H7 (cell line): ENCODE data around the gene AK9. TPM values are rescaled to one million over a fixed set of nuclear protein-coding genes. Genes with fewer than 3 reads are reported as not detected.

ENCODE experiments used
- DNase-seq: peaks from one replicate; pipeline ENCODE4 v3.0.0; 2012
- H3K27me3 ChIP-seq: 2 replicates; pipeline ENCODE4 v1.6.0; 2011; ENCODE audit warnings: mild to moderate bottlenecking, low read length; ENCODE audit not compliant: control insufficient read depth, insufficient read depth
- H3K36me3 ChIP-seq: replicated peaks from 2 replicates; pipeline ENCODE4 v1.5.1; 2011; ENCODE audit warnings: low read length; ENCODE audit not compliant: control insufficient read depth, insufficient read depth
- H3K4me3 ChIP-seq: 2 replicates; pipeline ENCODE4 v1.5.1; 2011; ENCODE audit warnings: low read depth, mild to moderate bottlenecking, control low read depth, low read length, moderate library complexity; ENCODE audit not compliant: insufficient read depth
- total RNA-seq: library from RNA; depleted of rRNA; stranded (reverse); fragments of >200 nt; shearing (Covaris generic); gene quantifications from 2 replicates; pipeline ENCODE4 v1.2.3, GENCODE V29; 2014

Gene AK9
- total RNA-seq, 1 experiment from 2014 or later = 1.2 TPM

DNA sequence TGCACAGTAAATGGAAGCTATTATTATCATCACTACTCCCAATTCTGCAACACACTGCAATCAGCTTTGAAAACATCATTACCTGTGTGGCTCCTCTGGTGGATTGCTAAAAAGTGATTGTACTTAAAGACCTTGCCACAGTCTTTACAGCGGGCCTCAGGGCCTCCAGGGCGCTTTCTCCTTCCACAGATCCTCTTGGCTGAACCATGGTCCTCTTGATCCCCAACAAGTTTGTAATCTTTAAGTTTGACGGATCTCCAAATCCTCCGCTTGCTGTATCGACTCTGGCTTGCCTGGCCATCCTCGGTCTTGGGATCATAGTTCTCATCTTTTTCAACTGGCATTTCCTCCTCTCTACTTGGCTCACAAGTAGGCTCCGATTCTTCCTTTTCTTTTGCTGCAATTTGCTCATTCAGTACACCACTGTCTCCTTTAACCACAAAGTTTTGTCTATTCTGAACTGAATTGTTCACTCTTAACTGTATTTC lies 210.0 kb downstream of the AK9 start:
- H3K27me3 ChIP-seq = no peaks in the 10 kb centered on the region
- H3K4me3 ChIP-seq = no peak overlapping the region
- H3K36me3 ChIP-seq = peaks cover 9% of the 10 kb centered on the region
- no peak for DNase-seq

GRCh38 chr6:109478841-109479624 lies 212.0 kb downstream of the AK9 start:
- Histone ChIP-seq H3K27me3 (no peaks in the 10 kb centered on the region), H3K4me3 (no peak overlapping the region), H3K36me3 (peaks cover 19% of the 10 kb centered on the region)
- no peak for DNase-seq

DNA sequence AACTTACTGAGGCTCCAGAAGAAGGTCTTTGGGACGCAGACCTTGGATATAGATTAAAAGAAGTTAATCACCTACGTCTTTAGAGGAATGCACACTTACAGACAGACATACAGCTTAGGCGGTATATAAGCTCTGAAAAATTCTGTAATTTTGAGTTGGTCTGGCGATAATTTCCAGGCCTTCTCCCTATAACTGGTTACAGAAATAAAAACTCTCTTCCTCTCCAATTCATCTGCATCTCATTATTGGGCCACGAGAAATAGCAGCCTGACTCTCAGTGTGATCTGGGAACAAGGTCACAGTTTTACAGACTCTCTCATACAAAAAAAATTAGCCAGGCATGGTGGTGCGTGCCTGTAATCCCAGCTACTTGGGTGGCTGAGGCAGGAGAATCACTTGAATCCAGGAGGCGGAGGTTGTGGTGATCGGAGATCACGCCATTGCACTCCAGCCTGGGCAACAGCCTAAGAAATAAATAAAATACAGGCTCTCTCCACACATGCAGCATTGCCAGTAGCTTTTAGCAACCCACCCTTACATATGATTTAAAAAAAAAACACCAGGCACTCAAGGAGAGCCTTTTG lies 212.7 kb downstream of the AK9 start:
- no peak for DNase-seq
- Histone ChIP-seq H3K36me3 (peaks cover 22% of the 10 kb centered on the region), H3K4me3 (no peak overlapping the region), H3K27me3 (no peaks in the 10 kb centered on the region)

DNA sequence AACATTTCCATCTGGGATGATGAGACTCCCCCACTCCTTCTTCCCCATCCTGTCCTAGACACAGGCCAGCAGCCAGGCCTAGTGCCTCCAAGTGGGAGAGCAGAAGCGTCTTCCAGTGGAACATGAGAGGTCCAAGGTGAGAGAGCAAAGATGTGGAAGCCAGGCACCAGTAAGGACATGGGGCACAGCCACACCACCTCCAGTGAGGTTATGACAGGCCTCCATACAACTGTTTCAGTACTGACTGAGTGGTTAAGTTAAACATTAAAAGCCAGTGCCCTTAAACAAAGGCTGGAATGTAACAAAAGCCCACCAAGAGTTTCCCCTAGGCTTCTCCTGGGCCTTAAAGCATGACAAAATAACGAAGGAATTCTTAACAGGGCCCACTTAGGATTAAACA lies 213.3 kb downstream of the AK9 start:
- DNase-seq = no peak
- Histone ChIP-seq H3K27me3 (no peaks in the 10 kb centered on the region), H3K4me3 (no peak overlapping the region), H3K36me3 (peaks cover 27% of the 10 kb centered on the region)

DNA sequence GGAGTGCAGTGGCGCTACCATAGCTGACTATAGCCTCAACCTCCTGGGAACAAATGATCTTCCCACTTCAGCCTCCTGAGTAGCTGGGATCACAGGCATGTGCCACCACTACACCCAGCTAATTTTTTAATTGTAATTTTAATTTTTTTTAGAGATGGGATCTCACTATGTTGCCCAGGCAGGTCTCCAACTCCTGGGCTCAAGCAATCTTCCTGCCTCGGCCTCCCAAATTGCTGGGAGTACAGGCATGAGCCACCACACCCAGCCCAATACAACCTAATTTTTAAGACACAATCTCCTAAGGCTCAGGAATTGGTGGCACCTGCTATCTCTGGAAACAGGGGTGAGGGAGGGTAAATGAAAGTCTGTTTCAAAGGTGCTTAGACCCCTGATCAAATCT lies 213.8 kb downstream of the AK9 start:
- no peak overlapping the region for H3K4me3 ChIP-seq

GRCh38 chr6:109475625-109476024 lies 215.4 kb downstream of the AK9 start:
- DNase-seq = no peak
- peaks cover 39% of the 10 kb centered on the region for H3K36me3 ChIP-seq
- H3K27me3 ChIP-seq = no peaks in the 10 kb centered on the region
- no peak overlapping the region for H3K4me3 ChIP-seq

More for the DNA sequence above, 213.8 kb downstream of the AK9 start:
- Histone ChIP-seq H3K36me3 (peaks cover 31% of the 10 kb centered on the region), H3K27me3 (no peaks in the 10 kb centered on the region)
- no peak for DNase-seq

DNA sequence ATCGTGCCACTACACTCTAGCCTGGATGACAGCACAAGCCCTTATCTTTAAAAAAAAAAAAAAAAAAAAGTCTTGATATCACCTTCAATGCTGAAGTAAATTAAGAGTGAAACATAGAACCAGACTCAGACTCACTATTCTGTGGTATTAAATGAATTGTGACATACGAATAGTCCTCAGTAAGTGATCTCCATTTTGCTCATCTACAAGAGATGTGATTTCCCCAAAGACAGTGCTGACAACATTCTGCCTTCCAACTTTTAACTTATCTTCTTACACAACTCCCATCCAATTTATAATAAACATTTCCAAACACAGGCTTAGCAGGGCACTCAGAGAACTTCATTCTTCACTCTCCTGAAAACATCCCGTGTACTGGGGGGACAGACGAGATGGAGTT lies 216.0 kb downstream of the AK9 start:
- Histone ChIP-seq H3K36me3 (peaks cover 37% of the 10 kb centered on the region), H3K4me3 (no peak overlapping the region), H3K27me3 (no peaks in the 10 kb centered on the region)
- DNase-seq = no peak

DNA sequence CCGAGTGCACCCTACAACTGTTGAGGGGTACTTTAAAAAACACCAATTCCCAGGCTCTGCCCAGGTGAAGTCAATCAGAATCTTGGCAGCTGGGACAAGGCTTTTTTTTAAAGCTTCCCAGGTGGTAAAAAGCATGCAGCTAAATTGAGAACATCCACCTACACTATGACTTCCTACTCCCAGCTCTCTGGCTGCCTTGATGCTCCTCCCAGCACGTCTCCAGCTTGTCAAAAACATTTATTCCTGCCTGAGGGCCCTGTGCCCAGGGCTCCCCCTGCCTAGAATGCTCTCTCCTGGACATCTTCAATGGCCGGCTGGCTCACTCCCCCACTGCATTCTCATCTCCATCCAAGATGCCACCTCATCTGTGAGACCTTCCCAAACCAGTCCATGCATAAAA lies 217.9 kb downstream of the AK9 start:
- H3K27me3 ChIP-seq = no peaks in the 10 kb centered on the region
- H3K4me3 ChIP-seq = no peak overlapping the region
- no peak for DNase-seq
- peaks cover 42% of the 10 kb centered on the region for H3K36me3 ChIP-seq

GRCh38 chr6:109472132-109472995 lies 218.6 kb downstream of the AK9 start:
- DNase-seq = no peak
- H3K27me3 ChIP-seq = no peaks in the 10 kb centered on the region
- H3K36me3 ChIP-seq = peaks cover 44% of the 10 kb centered on the region
- H3K4me3 ChIP-seq = no peak overlapping the region

GRCh38 chr6:109471105-109471810 lies 219.7 kb downstream of the AK9 start:
- H3K36me3 ChIP-seq = peaks cover 45% of the 10 kb centered on the region
- no peak for DNase-seq
- H3K27me3 ChIP-seq = no peaks in the 10 kb centered on the region
- H3K4me3 ChIP-seq = no peak overlapping the region

DNA sequence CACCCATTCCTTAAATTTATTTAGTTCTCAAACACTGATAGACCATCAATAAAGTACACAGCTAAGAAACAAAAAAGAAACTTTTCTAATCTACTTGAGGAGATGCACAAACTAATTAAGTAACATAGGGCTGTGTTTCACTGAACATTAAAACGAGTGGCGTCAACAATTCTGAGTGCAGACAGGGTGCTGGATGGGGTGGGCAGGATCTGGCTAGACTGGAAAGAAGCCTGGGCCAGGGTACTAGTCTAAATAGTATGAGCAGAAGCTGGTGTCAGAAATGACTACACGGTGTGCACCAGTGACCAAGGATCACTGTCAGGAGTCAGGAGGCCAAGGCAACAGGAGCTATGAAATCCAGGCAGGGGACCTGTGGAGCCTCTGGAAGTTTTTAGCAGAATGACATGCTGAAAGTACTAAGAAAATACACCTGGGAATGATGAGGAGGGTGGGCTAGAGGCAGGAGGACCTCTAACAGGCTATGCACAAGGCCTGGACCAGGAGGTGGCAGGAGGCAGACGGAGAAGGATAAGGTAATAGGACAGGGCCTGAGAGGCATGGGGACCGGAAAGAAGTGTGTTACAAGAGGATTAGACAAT lies 221.3 kb downstream of the AK9 start:
- no peak overlapping the region for H3K4me3 ChIP-seq
- DNase-seq = no peak
- H3K27me3 ChIP-seq = no peaks in the 10 kb centered on the region
- H3K36me3 ChIP-seq = peaks cover 45% of the 10 kb centered on the region

GRCh38 chr6:109467696-109468095 lies 223.3 kb downstream of the AK9 start:
- Histone ChIP-seq H3K36me3 (peaks cover 41% of the 10 kb centered on the region), H3K4me3 (no peak overlapping the region), H3K27me3 (no peaks in the 10 kb centered on the region)
- DNase-seq = no peak

DNA sequence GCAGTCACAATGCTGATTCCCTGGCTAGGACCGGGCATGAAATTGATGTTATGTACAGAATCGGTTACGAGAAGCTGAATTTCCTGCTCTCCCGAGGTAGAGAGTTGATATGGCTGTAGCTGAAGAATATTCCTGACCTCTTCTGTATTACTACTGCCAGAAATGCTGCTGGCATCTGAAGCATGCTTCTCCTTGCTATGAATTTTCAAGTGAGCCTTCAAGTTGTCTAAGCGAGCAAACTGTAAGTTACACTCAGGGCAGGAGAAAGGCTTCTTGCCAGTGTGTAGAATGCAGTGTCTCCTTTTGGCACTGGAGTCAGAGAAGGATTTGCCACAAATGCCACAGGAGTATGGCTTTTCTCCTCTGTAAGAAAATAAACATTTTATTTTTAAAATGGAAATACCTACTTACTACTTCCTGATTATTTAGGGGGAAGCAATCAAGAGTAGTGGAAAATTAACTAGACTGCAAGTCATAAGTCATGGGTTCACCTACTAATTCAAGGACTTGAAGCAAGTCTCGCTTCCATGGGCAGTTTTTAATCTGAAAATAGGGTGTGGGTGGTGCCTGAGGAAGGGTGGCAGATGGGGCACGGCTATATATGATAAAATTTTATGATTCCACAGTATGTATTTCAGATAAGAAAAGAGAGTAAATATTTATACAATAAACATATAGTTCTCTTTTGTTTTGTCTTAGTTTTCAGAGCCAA lies 224.6 kb downstream of the AK9 start:
- no peak for DNase-seq
- Histone ChIP-seq H3K36me3 (peaks cover 33% of the 10 kb centered on the region), H3K27me3 (no peaks in the 10 kb centered on the region)

More for the DNA sequence above, 224.6 kb downstream of the AK9 start:
- H3K4me3 ChIP-seq = no peak overlapping the region
